HG03565 (cell line): ENCODE measurements around the gene CACFD1.
A peak's percentile ranks its signal among the peaks of the same experiment; 100 is the strongest.

ENCODE experiments used
- ATAC-seq: cut with Tn5 transposase; IDR thresholded peaks from one replicate; pipeline ENCODE4 v1.9.1; 2021; ENCODE audit warnings: mild to moderate bottlenecking, moderate library complexity; ENCODE audit not compliant: unreplicated experiment

CACFD1 gene

GRCh38 chr9:133459476-133460404 is at the start of gene CACFD1:
CACFD1 (plus strand) TSS chr9:133459978; CDS start chr9:133460067, 89 bp downstream.
- ATAC-seq: peak; percentile 60

DNA sequence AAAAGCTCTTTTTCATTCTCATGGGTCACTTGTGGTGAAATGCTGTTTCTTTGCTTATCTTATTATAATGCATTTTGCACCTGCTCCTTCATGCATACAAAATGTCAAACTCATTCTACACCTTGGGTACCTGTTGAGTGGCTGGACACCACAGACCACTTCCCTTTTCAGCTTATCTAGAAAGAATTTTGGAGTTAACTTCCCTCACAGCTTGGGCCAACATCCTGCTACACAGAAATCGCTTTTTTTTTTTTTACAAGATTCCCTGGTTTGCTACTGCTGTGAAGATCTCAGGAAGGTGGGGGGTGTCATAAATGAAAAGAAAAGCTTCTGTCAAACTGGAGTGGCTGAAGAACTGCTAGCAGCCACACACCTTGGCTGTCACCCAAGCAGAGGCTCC is 44.6 kb upstream of the CACFD1 start:
- ATAC-seq: no peak

GRCh38 chr9:133417541-133418461 is 42.0 kb upstream of the CACFD1 start, which contains the start of gene REXO4:
REXO4 (minus strand) TSS chr9:133418010; CDS start chr9:133417844, 166 bp downstream.
- peak; percentile 65 for ATAC-seq

DNA sequence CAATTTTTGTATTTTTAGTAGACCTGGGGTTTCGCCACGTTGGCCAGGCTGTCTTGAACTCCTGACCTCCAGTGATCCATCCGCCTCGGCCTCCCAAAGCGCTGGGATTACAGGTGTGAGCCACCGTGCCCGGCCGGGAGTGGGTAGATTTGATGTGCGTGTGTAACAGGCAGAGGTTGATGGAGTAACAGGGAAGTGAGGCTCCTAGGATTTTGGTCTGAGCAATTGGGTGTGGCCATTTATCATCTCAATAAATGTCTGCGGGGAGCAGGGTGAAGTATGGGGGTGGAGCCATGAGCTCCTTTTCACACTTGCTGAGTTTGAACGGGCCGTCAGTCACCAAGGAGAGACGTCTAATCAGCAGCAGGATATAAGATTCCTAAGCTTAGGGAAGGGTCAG is 40.8 kb upstream of the CACFD1 start:
- no peak for ATAC-seq

- no peak for ATAC-seq
Observed at GRCh38 chr9:133420392-133420827, 39.4 kb upstream of the CACFD1 start.

DNA sequence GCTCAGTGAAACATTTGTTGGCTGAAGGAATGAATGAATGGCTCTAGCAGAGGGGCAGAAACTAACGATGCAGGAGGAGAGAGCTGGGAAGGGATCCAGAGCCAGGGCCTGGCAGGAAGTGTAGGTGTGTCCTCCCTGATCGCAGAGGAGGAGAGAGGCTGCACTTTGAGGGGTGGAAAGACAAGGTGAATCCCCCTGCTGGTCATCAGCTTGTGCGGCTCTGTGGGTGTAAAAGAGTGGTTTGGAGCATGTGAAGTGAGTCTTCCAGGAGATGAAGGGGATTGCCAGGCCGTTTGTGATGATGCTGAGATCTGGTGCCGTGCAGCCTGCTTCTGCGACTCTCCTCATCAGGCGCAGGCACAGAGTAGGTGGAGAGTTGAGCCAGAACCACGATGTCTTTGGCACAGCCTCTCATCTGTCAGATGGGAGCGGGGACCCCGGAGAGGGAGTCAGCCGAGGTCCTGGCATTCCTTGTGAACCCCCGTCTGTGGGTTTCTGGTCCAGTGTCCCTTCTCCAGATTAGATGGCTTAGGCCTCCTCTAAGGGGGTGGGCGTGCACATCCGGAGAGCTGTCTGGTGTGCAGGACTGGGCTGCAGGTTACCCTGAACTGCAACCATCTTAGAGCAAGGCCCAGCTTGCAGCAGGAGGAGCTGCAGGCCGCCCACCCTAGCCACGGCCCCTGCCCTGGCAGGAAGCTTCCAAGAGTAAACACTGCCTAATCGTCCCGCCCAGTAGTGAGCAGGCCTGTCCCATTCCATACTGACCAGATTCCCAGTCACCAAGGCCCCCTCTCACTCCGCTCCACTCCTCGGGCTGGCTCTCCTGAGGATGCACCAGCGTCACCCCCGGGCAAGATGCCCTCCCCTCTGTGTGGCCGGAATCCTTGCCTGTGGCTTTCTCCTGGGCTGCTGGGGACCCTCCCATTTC is 37.9 kb upstream of the CACFD1 start, which contains the start of gene ADAMTS13:
TSS of gene ADAMTS13 (plus strand) at position 753 of the 928 bp plus-strand sequence. CDS start at position 830, 77 bp downstream.
- no peak for ATAC-seq

DNA sequence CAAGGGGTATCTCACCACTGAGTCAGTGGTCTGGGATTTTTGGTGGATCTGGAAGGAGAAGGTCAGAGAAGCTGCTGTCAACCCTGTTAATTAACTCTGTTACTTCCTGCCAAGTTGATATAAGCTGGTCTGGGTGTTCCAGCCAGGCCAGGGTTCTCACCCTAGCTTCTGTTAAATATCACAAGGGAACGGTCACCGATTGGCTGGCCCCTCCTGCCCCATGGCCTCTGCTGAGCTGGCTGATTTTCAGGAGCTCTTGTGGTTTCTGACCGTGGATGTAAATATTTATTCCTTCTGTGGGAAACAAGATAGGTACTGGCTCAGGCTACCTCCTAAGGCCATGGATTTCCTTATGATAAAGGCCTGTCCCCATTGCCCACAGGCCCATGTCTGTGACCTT is 36.6 kb upstream of the CACFD1 start:
- no peak for ATAC-seq

- ATAC-seq: no peak
Observed at GRCh38 chr9:133424187-133424586, 35.6 kb upstream of the CACFD1 start.

DNA sequence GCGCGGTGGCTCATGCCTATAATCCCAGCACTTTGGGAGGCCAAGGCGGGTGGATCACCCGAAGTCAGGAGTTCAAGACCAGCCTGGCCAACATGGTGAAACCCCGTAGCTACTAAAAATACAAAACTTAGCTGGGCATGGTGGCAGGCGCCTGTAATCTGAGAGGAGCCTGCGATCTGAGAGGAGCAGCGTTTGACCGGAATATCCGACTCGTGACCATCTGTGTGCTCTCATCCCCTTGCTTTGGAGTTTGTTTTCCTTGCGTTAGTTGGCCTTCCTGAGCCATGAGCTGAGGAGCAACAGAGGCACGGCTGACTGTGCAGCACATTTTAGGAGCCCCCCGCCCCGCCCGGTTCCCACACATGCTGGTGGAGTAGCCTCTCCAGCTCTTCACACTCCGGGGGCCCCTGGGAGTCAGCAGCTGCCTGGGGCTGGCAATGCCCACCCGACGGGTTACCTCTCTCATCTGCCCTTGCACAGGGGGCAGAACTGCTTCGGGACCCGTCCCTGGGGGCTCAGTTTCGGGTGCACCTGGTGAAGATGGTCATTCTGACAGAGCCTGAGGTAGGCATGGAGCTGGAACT is 34.6 kb upstream of the CACFD1 start:
- ATAC-seq: no peak

- no peak for ATAC-seq
Observed at GRCh38 chr9:133426011-133426410, 33.8 kb upstream of the CACFD1 start.

DNA sequence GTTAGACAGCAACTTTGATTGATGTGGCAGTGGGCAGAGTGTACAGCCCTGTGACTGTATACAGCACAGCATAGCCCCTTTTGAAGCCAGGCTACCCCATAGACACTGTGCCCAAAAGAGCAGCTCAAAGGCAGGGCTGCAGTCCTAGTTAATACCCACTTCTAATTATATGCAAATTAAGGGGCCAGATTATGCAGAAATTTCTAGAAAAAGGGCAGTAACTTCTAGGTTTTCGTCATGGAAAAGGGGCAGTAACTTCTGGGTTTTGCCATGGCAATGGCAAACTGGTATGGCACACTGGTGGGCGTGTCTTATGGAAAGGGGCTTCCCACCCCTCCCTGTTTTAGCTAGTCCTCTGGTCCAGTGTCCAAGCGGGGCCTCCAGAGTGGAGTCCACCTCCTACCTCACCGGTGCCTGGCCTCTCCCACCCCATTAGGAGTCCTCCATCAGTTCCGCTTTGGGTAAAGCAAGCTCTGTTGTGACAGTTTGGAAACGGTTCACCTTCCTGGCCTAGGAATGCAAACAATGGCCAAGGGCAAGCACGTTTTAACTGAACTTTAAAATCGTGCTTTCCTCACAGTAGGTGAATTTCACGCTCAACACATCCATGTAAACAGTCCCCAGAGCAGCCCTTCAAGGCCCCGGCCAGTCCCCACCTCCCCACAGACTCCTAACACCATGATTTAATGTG is 32.0 kb upstream of the CACFD1 start:
- ATAC-seq: no peak

DNA sequence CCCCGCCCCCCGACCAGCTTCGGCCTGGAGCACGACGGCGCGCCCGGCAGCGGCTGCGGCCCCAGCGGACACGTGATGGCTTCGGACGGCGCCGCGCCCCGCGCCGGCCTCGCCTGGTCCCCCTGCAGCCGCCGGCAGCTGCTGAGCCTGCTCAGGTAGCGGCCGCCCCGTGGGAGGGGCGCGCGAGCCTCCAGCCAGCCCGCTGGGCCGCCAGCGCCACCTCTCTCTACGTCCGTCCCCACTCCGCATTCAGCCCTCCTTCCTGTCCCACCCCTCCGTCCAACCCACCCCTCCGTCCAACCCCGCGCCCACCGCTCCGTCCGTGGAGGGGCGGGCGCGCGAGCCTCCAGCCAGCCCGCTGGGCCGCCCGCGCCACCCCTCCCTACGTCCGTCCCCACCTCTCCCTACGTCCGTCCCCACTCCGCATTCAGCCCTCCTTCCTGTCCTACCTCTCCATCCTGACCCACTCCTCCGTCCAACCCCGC is 31.1 kb upstream of the CACFD1 start:
- no peak for ATAC-seq

DNA sequence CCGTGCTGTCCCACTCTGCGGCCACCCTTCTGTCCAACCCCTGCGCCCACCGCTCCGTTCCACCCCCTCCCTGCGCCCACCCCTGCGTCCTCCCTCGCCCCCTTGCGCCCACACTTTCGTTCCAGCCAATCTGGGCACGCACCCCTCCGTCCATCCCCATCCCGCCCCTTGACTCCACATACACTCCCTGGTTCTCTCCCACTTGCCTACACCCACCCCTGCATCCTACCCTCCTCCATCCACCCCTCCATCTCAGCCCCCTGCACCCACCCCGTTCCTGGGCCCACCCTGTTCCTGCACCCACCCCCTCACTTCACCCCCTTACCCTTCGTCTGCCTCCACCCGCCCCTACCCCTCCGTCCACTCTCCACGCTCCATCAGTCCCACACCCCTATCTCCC is 30.6 kb upstream of the CACFD1 start:
- no peak for ATAC-seq

GRCh38 chr9:133429641-133430161 is 30.1 kb upstream of the CACFD1 start:
- no peak for ATAC-seq

- no peak for ATAC-seq
Observed at GRCh38 chr9:133430244-133430643, 29.5 kb upstream of the CACFD1 start.

- no peak for ATAC-seq
Observed at GRCh38 chr9:133433351-133433843, 26.4 kb upstream of the CACFD1 start.

GRCh38 chr9:133436681-133437080 is 23.1 kb upstream of the CACFD1 start:
- no peak for ATAC-seq

DNA sequence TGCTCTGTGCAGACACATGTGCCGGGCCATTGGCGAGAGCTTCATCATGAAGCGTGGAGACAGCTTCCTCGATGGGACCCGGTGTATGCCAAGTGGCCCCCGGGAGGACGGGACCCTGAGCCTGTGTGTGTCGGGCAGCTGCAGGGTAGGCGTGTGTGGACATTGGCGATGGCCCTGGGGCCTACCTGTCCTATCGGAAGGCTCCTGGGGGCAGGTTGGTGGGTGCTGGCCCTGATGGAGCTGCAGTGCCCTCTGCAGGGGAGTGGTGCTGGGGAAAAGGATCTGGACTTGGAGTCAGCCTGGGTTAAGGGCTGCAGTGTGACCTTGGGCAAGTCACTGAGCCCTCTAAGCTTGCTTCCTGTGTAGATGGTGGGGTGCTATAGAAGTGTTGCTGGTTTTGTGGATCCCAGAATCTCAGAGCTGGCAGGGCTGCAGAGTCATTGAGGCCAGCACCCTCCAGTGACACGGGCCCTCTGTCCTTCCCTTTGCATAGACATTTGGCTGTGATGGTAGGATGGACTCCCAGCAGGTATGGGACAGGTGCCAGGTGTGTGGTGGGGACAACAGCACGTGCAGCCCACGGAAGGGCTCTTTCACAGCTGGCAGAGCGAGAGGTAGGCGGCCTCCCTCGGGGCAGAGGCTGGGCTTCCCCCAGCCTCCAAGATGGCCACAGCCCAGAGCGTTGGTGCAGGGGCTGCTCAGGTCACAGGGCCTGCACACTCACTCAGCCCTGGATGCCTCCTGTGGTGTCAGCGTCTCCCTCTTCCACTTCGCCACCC is 21.8 kb upstream of the CACFD1 start:
- no peak for ATAC-seq
